Measurements from ENCODE around the gene ZNF394.
A peak's percentile ranks its signal among the peaks of the same experiment; 100 is the strongest.

The ZNF394 gene

DNA sequence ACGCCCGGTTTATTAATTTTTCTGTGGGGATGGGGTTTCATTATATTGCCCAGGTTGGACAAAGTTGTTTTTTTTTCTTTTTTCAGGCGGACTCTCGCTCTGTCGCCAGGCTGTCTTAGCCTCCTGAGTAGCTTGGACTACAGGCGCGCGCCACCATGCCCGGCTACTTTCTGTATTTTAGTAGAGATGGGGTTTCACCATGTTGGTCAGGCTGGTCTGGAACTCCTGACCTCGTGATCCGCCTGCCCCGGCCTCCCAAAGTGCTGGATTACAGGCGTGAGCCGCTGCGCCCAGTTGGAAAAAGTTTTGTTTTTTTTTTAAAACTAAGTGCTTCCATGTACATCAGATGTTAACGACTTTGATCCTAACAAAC, 542 bp upstream of the ZNF394 start:
- no peaks in the 10 kb centered on the region for H3K9me3 ChIP-seq (ENCODE audit: insufficient read depth, low read length)
- H4K20me1 ChIP-seq (ENCODE audit: low read depth, low read length): peaks cover 6% of the 10 kb centered on the region; the same call in 1 of the 2 replicates
- peak overlapping the region; percentile 73; the same call in 1 of the 2 replicates for H3K27ac ChIP-seq (ENCODE audit: low read depth, low read length)
- peaks cover 32% of the 10 kb centered on the region for H3F3A ChIP-seq (ENCODE audit: insufficient read depth)
- H3K27me3 ChIP-seq (ENCODE audit: low read length): no peaks in the 10 kb centered on the region
- H3K36me3 ChIP-seq (ENCODE audit: low read length): no peaks in the 10 kb centered on the region
- TF ChIP-seq, protein P1, sequence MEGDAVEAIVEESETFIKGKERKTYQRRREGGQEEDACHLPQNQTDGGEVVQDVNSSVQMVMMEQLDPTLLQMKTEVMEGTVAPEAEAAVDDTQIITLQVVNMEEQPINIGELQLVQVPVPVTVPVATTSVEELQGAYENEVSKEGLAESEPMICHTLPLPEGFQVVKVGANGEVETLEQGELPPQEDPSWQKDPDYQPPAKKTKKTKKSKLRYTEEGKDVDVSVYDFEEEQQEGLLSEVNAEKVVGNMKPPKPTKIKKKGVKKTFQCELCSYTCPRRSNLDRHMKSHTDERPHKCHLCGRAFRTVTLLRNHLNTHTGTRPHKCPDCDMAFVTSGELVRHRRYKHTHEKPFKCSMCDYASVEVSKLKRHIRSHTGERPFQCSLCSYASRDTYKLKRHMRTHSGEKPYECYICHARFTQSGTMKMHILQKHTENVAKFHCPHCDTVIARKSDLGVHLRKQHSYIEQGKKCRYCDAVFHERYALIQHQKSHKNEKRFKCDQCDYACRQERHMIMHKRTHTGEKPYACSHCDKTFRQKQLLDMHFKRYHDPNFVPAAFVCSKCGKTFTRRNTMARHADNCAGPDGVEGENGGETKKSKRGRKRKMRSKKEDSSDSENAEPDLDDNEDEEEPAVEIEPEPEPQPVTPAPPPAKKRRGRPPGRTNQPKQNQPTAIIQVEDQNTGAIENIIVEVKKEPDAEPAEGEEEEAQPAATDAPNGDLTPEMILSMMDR (IDR thresholded peaks at IDR 0.05; ENCODE audit: insufficient read depth, low read length, poor library complexity, severe bottlenecking): no peak
- TF ChIP-seq EZH2phosphoT487 (conservative IDR thresholded peaks at IDR 0.05; ENCODE audit: low read length): no peak
- peak overlapping the region; percentile 89 for H3K4me2 ChIP-seq (ENCODE audit: low read depth, low read length, poor library complexity, severe bottlenecking)
- H2AFZ ChIP-seq (ENCODE audit: low read depth, low read length, severe bottlenecking): peak overlapping the region; percentile 69
- peak overlapping the region; percentile 77 for H3K9ac ChIP-seq (ENCODE audit: low read length)
- peaks cover 61% of the 10 kb centered on the region for H3K79me2 ChIP-seq (ENCODE audit: insufficient read depth, low read length)
- H3K4me3 ChIP-seq (ENCODE audit: insufficient read depth, low read length, poor library complexity, severe bottlenecking): peak overlapping the region; percentile 82
- no peaks in the 10 kb centered on the region for H3K9me2 ChIP-seq (replicated peaks; ENCODE audit: insufficient read depth, low read length)

DNA sequence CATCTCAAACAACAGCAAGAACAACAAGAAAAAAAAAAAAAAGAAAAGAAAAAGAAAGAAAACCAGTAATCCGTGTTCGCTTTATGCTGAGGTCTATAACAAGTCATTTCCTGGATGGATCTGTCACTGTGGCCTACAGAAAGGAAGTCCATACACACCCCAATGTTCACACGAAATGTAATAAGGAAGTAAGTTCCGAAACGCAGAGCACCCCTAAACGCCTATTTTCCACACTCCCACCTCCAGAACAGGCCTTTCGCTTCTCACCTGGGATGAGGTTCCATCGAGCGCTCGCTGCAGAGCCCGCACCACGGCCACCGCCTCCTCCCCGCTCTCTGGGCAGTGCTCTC, 735 bp downstream of the ZNF394 start:
- Histone ChIP-seq H3K9me3 (ENCODE audit: insufficient read depth, low read length) (peaks cover 2% of the 10 kb centered on the region; the same call in 1 of the 2 replicates), H3K27me3 (ENCODE audit: low read length) (no peaks in the 10 kb centered on the region), H3K4me3 (ENCODE audit: insufficient read depth, low read length, poor library complexity, severe bottlenecking) (peak overlapping the region; percentile 82), H3K9ac (ENCODE audit: low read length) (peak overlapping the region; percentile 77), H3K36me3 (ENCODE audit: low read length) (peaks cover 7% of the 10 kb centered on the region), H2AFZ (ENCODE audit: low read depth, low read length, severe bottlenecking) (peak overlapping the region; percentile 69), H3K4me2 (ENCODE audit: low read depth, low read length, poor library complexity, severe bottlenecking) (peak overlapping the region; percentile 89), H3K79me2 (ENCODE audit: insufficient read depth, low read length) (peaks cover 66% of the 10 kb centered on the region), H3F3A (ENCODE audit: insufficient read depth) (peaks cover 32% of the 10 kb centered on the region), H3K9me2 (replicated peaks; ENCODE audit: insufficient read depth, low read length) (no peaks in the 10 kb centered on the region), H3K27ac (ENCODE audit: low read depth, low read length) (peak overlapping the region; percentile 73), H4K20me1 (ENCODE audit: low read depth, low read length) (peaks cover 6% of the 10 kb centered on the region; the same call in 1 of the 2 replicates)
- no peak for TF ChIP-seq EZH2phosphoT487 (conservative IDR thresholded peaks at IDR 0.05; ENCODE audit: low read length)
- TF ChIP-seq, protein P1 (IDR thresholded peaks at IDR 0.05; ENCODE audit: insufficient read depth, low read length, poor library complexity, severe bottlenecking): no peak

DNA sequence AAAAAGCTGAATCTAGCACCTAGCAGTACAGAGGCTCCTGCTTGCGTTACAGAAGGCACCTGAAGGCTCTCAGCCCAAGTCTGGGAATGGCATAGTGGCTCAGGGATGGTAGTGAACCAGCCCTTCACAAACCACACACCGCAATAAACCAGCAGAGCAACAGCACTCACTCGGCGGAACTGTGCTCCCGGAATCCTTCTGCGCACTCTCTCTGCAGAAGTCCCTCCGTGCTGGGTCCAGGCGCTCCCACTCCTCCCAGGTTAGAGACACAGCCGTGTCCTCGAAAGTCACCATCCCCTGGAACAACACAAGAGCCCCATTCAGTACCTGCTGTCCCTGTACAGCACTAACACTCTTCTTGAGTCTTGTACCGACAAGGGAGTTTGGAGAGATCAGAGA, 1.5 kb downstream of the ZNF394 start:
- peak overlapping the region; percentile 89 for H3K4me2 ChIP-seq (ENCODE audit: low read depth, low read length, poor library complexity, severe bottlenecking)
- no peaks in the 10 kb centered on the region for H3K27me3 ChIP-seq (ENCODE audit: low read length)
- peaks cover 32% of the 10 kb centered on the region for H3F3A ChIP-seq (ENCODE audit: insufficient read depth)
- H3K27ac ChIP-seq (ENCODE audit: low read depth, low read length): peak overlapping the region; percentile 59
- peaks cover 9% of the 10 kb centered on the region; the same call in 1 of the 2 replicates for H3K9me3 ChIP-seq (ENCODE audit: insufficient read depth, low read length)
- TF ChIP-seq EZH2phosphoT487 (conservative IDR thresholded peaks at IDR 0.05; ENCODE audit: low read length): no peak
- H2AFZ ChIP-seq (ENCODE audit: low read depth, low read length, severe bottlenecking): no peak overlapping the region
- H4K20me1 ChIP-seq (ENCODE audit: low read depth, low read length): peaks cover 6% of the 10 kb centered on the region; the same call in 1 of the 2 replicates
- peaks cover 15% of the 10 kb centered on the region for H3K36me3 ChIP-seq (ENCODE audit: low read length)
- H3K79me2 ChIP-seq (ENCODE audit: insufficient read depth, low read length): peaks cover 73% of the 10 kb centered on the region
- no peaks in the 10 kb centered on the region for H3K9me2 ChIP-seq (replicated peaks; ENCODE audit: insufficient read depth, low read length)
- H3K9ac ChIP-seq (ENCODE audit: low read length): peak overlapping the region; percentile 77
- peak overlapping the region; percentile 82 for H3K4me3 ChIP-seq (ENCODE audit: insufficient read depth, low read length, poor library complexity, severe bottlenecking)

DNA sequence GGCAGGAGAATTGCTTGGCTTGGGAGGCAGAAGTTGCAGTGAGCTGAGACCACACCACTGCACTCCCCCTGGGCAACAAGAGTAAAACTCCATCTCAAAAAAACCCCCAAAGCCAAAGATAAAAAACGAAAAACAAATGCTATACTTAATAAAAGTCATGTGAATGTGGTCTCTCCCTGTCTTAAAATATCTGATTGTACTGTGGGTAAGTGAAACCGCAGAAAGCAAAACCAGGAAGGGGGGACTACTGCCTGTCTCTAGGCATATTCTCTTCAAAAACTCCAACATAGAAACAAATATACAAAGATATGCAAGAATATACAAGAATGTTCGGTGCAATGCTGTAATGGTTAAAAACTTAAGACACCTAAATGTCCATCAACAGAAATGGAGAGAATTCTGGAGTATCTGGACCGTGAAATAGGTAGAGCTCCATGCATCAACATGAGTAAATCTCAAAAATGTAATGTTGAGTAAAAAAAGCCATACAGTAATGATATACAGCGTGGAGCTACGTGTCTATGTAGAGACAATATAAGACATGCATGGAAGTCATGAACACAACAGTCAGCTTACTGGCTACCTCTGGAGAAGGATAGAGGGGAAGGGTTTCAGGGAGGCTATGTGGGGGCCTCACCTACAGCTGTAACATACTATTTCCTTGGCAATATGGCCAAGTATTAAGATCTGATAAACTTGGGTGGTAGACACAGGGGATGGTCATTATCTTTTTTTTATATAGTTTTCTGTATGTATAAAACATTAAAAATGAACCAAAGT, 2.1 kb downstream of the ZNF394 start:
- Histone ChIP-seq H4K20me1 (ENCODE audit: low read depth, low read length) (peaks cover 6% of the 10 kb centered on the region; the same call in 1 of the 2 replicates), H3K27me3 (ENCODE audit: low read length) (no peaks in the 10 kb centered on the region), H3K27ac (ENCODE audit: low read depth, low read length) (peak overlapping the region; percentile 59), H3K9me2 (replicated peaks; ENCODE audit: insufficient read depth, low read length) (no peaks in the 10 kb centered on the region), H3K9ac (ENCODE audit: low read length) (peak overlapping the region; percentile 77), H3F3A (ENCODE audit: insufficient read depth) (peaks cover 26% of the 10 kb centered on the region), H3K4me2 (ENCODE audit: low read depth, low read length, poor library complexity, severe bottlenecking) (peak overlapping the region; percentile 89), H3K4me3 (ENCODE audit: insufficient read depth, low read length, poor library complexity, severe bottlenecking) (peak overlapping the region; percentile 82), H3K36me3 (ENCODE audit: low read length) (peaks cover 18% of the 10 kb centered on the region), H3K79me2 (ENCODE audit: insufficient read depth, low read length) (peaks cover 74% of the 10 kb centered on the region), H3K9me3 (ENCODE audit: insufficient read depth, low read length) (peaks cover 9% of the 10 kb centered on the region; the same call in 1 of the 2 replicates), H2AFZ (ENCODE audit: low read depth, low read length, severe bottlenecking) (no peak overlapping the region)
- no peak for TF ChIP-seq EZH2phosphoT487 (conservative IDR thresholded peaks at IDR 0.05; ENCODE audit: low read length)
- TF ChIP-seq, protein P1 (IDR thresholded peaks at IDR 0.05; ENCODE audit: insufficient read depth, low read length, poor library complexity, severe bottlenecking): no peak

Measured in SU-DHL-6 (cell line).